GM18517 (cell line): ENCODE measurements around the gene NR5A1.

Experiments used
- ATAC-seq: cut with Tn5 transposase; IDR thresholded peaks from one replicate; pipeline ENCODE4 v1.9.1; 2021; ENCODE audit warnings: mild to moderate bottlenecking, moderate library complexity; ENCODE audit not compliant: unreplicated experiment

NR5A1 gene

DNA sequence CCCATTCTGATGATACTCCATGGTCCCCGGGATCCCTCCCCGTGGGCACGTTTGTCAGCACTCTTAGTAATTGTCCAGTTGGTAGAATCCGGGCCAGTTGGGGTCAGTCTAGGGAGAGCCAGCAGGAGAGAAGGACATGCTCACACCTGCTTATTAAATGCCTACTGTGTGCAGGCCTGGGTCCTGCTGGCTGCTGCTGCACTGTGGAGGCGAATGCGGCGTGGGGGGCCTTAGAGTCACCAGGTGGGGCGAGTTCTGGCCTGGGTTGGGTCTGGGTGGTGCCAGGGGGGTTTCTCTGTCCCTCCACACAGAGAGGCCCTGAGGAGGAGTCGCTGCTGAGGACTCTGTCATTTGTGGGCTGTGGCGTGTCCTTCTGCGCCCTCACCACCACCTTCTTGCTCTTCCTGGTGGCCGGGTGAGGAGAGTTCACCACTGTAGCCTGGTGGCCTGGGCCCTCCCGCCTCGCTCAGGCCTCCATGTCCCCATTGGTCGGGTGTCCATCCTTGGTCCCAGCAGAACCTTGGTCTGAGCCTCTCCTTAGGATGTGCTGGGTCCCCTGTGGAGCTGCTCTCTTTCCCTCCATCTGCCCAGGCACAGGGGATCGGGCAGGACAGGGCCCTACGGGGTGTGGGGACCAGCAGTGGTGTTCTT is 39.7 kb downstream of the NR5A1 start:
- ATAC-seq: no peak

DNA sequence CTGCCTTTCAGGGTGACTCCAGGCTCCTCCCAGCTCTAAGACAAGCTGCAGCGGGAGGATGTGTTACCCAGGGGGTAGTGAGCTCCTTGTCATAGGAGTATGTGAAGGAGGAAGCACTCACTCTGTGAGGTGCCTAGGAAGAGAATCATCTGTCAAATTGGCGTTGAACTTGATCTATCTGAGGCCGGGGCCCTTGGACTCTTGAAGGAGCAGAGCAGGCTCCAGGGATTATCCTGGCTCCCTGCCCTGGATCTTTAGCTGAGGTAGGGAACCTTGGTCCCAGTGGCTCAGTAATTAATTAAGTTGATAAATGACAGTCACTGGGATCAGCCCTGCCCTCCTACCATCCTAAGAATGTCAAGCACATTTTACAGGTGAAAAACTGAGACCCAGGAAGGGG is 41.5 kb downstream of the NR5A1 start:
- ATAC-seq: no peak

DNA sequence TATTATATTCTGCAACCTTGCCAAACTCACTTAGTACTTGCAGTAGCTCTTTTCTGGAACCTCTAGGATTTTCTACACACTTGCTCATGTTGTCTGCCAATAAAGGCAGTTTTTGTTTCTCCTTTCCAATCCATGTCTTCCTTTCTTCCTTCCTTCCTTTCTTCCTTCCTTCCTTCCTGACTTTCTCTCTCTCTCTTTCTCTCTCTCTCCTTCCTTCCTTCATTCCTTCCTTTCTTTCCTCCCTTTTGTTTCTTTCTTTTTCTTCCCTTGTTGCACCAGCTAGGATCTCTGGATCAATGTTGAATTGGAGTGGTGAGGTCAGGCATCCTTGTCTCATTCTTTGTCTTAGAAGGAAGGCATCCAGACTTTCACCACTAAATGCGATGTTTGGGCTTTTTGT is 44.5 kb downstream of the NR5A1 start:
- ATAC-seq: no peak

DNA sequence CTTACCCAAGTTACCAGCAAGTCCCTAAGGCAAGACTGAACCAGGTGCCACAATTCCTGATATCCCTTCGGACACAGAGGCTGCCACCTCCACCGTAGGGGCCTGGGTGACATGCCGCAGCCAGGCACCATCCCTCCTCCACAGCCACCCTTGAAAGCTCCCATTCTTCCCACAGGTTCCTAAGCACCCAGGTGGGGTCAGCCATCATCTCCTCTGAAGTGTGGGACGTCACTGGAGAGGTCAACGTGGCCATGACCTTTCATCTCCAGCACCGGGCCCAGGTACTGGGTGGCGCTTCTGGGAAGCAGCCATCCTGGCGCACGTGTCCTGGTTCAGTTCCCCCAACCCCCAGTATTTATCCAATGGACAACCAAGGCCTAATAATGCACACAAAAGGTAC is 48.8 kb downstream of the NR5A1 start:
- no peak for ATAC-seq

DNA sequence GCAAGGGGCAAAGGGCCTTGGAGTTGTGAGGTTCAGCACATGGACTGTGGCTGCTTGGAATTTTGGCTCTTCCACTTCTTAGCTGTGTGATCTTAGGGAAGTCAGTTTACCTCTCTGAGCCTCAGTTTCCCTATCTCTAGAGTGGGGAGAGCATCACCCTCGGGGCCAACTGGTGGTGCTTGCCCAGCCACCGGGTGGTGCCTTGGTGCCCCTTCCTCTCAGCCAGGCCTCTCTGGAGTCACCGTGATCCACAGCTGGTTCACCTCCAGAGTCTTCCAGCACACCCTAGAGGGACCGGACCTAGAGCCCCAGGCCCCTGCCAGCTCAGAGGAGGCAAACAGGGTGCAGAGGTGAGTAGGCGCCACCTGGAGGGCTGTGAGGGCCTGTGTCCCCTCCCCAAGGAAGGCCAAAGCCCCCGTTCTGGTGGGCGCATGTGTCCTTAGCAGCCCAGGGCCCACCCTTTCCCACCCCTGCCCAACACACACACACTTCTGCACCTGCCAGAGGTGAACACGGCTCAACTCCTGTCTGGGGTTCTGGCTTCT is 49.2 kb downstream of the NR5A1 start:
- ATAC-seq: no peak

DNA sequence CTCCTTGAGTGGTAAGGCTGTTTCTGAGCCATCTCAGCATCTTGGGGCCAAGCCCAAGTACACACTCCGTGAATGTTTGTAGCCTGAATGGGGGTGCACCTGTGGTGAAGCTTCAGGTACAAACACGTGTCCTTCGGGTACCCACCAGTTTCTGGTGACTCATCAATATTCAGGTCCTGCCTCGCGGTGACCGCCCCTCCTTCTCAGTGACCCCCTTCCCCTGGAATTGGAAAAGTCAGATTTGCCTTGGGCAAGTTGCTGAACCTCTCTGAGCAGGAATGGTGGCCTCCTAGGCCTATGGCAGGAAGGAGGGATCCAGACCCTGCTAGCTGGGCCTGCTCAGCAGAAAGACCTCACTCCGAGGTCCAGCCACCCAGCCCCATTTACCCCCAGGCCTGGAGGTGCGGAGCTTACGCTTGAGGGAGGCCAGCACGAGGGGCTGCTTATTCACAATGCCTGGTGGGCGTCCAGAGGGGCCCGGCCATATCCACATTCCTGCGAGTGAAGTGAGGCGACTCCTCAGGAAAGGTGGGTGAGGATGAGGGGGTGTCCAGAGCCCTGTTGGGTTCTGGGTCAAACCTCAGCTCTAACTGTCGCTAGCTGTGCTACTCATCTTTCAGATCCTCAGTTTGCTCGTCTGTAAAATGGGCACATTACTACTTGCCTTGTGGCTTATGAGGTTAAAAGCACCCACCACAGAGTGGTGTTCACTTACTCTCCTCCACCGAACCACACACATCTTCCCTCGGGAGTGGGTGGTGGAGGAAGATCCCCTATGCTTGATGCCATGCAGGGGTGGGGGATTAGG is 49.9 kb downstream of the NR5A1 start:
- no peak for ATAC-seq

DNA sequence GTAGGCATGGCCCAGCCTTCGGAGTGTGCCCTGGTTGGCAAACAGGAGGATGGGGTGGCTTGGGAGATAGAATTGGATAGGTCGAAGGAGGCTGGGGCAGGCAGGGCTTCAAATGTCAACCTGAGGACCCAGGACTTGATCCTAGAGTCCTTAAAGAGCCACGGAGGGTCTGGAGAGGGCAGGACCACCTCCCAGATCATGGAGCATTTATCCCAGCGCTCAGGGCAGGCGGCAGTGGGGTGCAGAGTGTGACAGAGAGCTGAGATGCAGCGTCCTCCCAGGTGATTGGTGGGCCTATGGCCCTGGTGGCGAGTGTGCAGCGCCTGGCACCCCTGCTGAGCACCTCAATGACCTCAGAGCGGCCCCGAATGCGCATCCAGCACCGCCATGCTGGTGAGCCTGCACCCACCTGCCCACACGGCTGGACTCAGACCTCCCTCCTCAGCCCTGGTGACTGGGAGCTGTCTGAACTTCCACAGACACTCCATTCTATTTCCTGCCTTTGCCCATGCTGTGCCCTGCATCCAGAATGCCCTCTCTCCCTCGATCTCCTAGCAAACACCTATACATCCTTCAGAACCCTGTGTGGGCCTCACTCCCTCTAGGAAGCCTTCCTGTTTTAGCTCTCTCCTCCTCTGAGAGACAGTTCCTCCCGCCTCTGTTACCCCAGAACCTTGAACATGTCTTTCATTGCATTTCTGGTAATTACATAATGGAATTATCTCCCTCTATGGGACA is 50.7 kb downstream of the NR5A1 start:
- ATAC-seq: no peak

DNA sequence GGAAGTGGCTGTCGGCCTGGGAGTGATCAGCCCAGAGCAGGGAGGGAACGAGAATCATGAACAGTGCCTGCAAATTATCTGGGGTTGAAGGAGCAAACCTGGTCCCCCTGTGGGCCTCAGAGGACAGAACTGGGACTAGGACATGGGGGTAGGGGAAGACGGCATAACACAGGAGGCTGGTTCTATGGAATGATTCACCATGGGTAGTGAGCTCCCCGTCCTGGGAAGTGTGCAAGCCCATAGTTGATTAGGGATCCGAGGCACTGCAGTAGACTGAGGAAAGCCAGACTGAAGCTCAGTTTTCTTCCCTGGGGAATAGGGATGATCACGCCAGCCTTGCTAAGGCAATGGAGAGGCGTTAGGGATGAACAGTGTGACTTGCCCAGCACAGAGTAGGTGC is 51.4 kb downstream of the NR5A1 start:
- no peak for ATAC-seq

DNA sequence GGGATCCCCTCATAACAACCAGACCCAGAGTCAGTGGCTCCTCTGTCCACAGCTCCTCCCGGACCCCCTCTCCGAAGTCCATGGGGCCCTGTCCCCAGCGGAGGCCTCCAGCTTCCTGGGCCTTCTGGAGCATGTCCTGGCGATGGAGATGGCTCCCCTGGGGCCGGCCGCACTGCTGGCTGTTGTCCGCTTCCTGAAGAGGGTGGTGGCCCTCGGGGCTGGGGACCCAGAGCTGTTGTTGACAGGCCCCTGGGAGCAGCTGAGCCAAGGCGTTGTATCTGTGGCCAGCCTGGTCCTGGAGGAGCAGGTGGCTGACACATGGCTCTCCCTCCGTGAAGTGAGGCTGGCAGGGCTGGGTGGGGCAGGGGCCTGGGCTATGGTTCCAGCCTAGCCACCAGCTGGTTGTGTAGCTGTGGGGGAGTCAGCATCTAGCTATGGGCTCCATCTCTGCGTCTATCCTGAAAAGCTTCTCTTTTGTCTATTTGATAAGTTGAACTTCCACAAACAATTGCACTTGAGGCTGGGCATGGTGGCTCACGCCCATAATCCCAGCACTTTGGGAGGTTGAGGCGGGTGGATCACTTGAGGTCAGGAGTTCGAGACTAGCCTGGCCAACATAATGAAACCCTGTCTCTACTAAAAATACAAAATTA is 52.3 kb downstream of the NR5A1 start:
- ATAC-seq: no peak

DNA sequence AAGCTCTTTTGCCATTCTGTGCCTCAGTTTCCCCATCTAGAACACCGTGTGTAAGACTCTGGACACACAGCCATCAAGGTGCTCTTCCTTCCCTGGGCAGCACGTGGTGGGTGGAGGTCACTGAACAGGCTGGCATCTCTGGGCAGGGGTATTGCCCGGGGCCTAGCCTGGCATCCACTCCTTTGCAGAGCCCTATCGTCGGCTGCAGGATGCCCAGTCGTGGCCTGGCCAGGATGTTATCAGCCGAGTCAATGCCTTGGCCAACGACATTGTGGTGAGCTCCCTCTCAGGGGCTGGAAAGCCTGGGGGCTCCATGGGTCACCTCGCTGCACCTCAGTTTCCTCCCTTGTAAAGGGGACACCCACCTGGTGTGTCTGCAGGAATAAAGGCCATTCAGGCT is 52.9 kb downstream of the NR5A1 start:
- no peak for ATAC-seq

DNA sequence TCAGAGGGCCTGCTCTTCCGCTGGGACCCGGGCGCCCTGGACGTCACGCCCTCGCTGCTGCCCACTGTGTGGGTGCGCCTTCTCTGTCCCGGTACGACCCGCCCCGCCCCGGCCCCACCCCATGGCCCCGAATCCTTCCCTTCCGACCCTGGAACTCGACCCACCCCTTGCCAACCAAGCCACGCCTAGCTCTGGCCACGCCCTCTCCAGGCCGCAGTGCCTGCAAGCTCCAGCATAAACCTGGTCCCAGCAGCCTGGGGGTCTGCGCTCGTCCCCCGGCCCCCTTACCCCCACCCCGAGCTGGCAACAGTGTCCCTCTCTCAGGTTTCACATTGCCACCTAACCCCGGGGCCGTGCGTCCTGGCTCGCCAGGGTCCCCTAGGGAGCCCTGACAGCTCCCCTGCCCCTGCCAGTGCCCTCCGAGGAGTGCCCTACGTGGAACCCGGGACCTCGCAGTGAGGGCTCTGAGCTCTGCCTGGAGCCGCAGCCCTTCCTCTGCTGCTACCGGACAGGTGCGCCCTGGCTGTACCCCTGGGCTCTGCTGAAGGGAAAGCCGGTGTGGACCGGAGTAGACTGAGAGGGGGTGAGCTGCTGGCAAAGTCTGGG is 53.5 kb downstream of the NR5A1 start:
- ATAC-seq: no peak

DNA sequence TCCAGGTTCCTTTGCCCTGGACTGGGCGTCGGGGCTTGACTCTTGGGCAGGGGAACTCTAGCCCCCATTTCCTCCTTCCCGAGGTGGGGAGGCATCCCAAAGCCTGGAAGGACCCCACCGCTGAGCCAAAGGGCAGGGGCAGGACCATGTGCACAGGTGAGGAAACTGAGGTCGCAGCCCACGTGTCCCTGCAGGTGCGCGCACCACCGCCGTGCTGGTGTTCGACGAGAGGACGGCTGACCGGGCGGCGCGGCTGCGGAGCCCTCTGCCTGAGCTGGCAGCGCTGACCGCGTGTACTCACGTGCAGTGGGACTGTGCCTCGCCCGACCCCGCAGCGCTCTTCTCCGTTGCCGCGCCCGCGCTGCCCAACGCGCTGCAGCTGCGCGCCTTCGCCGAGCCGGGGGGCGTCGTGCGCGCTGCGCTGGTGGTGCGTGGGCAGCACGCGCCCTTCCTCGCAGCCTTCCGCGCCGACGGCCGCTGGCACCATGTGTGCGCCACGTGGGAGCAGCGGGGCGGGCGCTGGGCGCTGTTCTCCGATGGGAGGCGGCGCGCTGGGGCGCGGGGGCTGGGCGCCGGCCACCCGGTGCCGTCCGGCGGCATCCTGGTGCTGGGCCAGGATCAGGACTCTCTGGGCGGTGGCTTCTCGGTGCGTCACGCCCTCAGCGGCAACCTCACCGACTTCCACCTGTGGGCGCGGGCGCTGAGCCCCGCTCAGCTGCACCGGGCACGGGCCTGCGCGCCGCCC is 54.2 kb downstream of the NR5A1 start:
- no peak for ATAC-seq

DNA sequence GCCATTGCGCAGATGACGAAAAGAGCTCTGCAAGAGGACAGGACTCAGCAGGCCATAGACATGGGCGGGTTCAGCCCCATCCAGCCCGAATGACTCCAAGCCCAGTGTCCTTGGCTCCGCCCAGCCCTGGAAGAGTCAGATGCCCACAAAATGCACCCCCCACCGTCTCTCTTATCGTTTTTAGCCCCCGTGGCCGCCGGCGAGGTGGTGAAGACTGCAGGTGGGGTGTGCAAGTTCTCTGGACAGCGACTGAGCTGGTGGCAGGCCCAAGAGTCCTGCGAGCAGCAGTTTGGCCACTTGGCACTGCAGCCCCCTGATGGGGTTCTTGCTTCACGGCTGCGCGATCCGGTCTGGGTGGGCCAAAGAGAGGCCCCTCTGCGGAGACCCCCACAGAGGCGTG is 54.9 kb downstream of the NR5A1 start:
- ATAC-seq: no peak

DNA sequence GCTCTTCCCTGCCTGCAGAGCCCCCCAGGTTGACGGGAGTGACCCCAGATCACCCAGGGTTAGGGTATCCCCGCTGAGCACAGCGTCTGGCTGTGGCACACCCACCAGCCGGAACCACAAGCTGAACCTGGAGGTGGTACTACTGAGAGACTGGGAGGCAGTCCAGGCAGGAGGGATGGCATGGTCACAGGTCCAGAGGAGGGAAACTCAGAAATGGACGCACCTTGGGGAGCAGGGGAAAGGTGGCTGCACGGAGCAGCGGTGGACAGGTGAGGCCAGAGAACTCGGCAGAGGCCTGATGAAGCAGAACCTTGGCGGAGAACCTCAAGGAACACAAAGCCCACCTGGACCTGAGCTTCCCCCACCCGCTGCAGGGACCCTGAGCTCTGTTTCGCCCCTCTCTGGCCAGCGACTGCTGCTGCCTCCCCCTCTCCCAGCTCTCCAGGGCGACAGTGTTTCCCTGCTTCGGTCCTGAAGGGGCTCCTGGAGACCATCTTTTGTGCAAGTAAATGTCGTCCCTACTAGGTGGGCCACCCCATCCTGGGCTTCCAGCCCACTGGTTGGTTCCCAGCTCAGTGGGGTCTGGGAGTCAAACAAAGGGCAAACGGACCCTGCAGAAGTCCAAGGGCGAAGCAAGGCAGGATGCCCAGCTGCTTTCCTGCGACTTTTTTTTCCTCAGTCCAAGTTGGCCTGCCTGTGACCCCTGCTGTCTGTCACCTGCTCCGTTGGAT is 56.1 kb downstream of the NR5A1 start:
- no peak for ATAC-seq

DNA sequence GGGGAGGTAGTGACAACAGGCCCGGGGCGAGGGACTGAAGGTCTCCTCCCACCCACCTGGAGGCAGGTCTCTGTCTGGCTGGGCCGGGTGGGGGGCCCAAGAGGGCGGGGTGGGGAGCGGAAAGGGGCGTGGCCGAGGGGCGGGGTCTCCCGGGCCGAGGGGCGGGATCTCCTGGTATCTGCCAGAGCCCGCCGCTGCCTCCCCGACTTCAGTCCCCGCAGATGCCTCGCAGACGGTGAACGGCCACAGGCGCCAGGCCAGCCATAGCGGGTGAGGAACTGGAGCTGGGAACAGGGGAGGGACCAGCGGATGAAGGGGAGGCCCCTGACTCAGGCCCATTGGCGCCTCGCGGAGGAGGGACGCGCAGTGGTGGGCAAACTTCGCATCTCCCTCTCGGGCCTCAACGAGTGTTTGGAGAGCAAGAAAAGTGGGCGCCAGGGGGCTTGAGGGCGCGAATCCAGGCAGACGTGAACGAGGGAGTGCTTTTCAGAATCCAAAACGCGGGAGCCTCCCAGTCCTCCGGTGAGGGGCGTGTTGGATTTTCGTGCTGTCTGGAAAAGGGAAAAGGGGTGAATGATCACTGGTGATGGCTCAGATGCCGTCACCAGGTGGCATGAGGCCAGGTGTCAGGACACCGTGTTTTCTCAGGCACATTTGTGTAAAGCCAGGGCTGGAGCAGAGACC is 56.8 kb downstream of the NR5A1 start, which contains the start of gene ADGRD2:
Gene ADGRD2 (plus strand): TSS at position 211 of the 684 bp plus-strand sequence. CDS start 1,216 bp downstream, outside the sequence.
- ATAC-seq: no peak

DNA sequence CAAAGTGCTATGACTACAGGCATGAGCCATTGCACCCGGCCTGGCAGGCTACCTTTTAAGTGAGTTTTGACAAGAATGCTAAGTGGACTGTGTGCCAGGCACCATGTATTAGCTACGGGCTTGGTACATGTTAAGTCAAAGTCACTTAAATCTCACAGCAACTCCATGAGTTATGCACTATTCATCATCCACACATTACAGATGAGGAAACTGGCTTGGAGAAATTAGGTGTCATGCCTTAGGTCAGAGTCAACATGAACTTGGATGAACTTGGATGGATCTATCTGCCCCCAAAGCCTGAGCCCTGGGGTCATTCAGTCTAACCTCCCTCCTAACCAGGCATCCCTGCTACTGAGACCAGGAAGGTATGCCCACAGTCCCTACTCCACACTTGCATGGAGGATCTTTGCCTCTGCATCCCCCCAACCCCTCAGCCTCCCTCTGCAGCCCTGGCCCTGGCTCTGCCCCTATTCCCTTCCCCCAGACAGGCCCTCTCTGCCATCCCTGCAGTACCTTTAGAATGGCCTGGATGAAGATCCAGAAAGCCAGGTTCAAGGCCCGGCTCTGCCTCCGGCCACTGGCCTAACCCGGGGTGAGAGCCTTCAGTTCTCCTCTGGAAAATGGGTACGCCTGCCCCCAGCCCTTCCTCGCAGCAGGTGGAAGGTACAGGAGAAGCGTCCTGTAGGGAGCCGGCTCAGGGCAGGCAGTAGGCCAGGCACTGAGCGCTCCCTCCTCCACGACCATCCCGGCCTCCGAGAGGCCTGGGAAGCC is 57.6 kb downstream of the NR5A1 start:
- ATAC-seq: no peak

DNA sequence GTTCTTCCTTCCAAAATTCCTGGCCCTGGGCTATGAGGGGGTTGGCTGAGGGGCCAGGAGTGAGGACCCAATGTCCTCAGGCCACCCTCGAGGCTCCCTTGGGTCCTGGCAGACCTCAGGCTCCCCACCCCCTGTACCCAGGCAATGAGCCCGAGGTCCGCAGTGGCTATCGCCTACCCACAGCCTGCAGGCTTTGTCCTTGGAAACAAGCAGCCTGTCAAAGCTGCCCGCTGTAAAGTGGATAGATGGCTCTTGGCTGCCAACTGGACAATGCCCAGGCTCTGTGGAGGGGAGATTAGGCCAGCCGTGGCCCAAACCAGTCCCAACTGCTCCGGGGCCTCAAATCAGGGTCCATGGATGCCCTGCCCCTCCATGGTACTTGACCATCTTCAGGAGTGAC is 59.2 kb downstream of the NR5A1 start:
- ATAC-seq: no peak

DNA sequence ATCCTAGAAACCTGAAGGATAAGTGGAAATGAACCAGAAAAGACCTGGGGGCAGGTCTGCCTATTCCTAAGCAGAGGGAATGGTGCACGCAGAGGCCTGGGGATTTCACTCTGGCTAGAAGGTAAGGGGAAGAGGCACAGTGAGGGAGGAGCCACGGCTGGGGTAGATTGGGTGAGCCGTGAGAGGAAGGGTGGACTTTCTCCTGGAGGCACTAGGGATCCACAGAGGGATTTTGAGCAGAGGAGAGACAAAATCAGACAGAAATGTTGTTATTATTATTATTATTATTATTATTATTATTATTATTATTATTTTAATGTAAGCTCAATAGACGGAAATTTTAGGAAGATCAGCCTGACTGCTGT is 59.9 kb downstream of the NR5A1 start:
- ATAC-seq: no peak
